ENCODE results near the gene MTG1.

MTG1 gene

GRCh38 chr10:133394064-133394663, at the start of gene MTG1:
Gene MTG1, plus strand, starts transcription at chr10:133394157. Its CDS starts 64 bp downstream, at chr10:133394221.
- H3K27ac Mint-ChIP-seq, result peak within 1 kb of the TSS; percentile 90
- H3K36me3 Mint-ChIP-seq (ENCODE audit: low read depth), result peaks cover 35% of the 10 kb centered on the region
- DNase-seq (ENCODE audit: low spot score), result peak; percentile 94
- H3K4me1 Mint-ChIP-seq (ENCODE audit: low read depth), result peaks cover 35% of the 10 kb centered on the region
- H3K9me3 Mint-ChIP-seq, result no peaks in the 10 kb centered on the region
- H3K4me3 Mint-ChIP-seq, result peak within 1 kb of the TSS; percentile 94
- no peaks in the 10 kb centered on the region for H3K27me3 Mint-ChIP-seq (ENCODE audit: low read depth)

- Mint-ChIP-seq H3K4me3 (no peak overlapping the region), H3K4me1 (ENCODE audit: low read depth) (peaks cover 3% of the 10 kb centered on the region), H3K9me3 (no peaks in the 10 kb centered on the region), H3K27ac (no peak overlapping the region), H3K27me3 (ENCODE audit: low read depth) (peaks cover 9% of the 10 kb centered on the region), H3K36me3 (ENCODE audit: low read depth) (no peaks in the 10 kb centered on the region)
- DNase-seq (ENCODE audit: low spot score), result no peak
Measured at GRCh38 chr10:133344236-133344635, 49.7 kb upstream of the MTG1 start.

GRCh38 chr10:133346413-133346812, 47.5 kb upstream of the MTG1 start:
- peaks cover 9% of the 10 kb centered on the region for H3K27me3 Mint-ChIP-seq (ENCODE audit: low read depth)
- no peak overlapping the region for H3K27ac Mint-ChIP-seq
- no peak for DNase-seq (ENCODE audit: low spot score)
- H3K4me3 Mint-ChIP-seq, result no peak overlapping the region
- H3K36me3 Mint-ChIP-seq (ENCODE audit: low read depth), result no peaks in the 10 kb centered on the region
- peaks cover 3% of the 10 kb centered on the region for H3K4me1 Mint-ChIP-seq (ENCODE audit: low read depth)
- no peaks in the 10 kb centered on the region for H3K9me3 Mint-ChIP-seq

GRCh38 chr10:133347710-133348517, 46.0 kb upstream of the MTG1 start:
- H3K36me3 Mint-ChIP-seq (ENCODE audit: low read depth), result no peaks in the 10 kb centered on the region
- H3K4me3 Mint-ChIP-seq, result no peak overlapping the region
- no peak for DNase-seq (ENCODE audit: low spot score)
- H3K27ac Mint-ChIP-seq, result no peak overlapping the region
- no peaks in the 10 kb centered on the region for H3K9me3 Mint-ChIP-seq
- H3K4me1 Mint-ChIP-seq (ENCODE audit: low read depth), result peaks cover 3% of the 10 kb centered on the region
- peaks cover 3% of the 10 kb centered on the region for H3K27me3 Mint-ChIP-seq (ENCODE audit: low read depth)

- H3K4me1 Mint-ChIP-seq (ENCODE audit: low read depth), result no peaks in the 10 kb centered on the region
- no peaks in the 10 kb centered on the region for H3K9me3 Mint-ChIP-seq
- no peaks in the 10 kb centered on the region for H3K36me3 Mint-ChIP-seq (ENCODE audit: low read depth)
- no peak overlapping the region for H3K4me3 Mint-ChIP-seq
- peaks cover 3% of the 10 kb centered on the region for H3K27me3 Mint-ChIP-seq (ENCODE audit: low read depth)
- DNase-seq (ENCODE audit: low spot score), result no peak
- no peak overlapping the region for H3K27ac Mint-ChIP-seq
Measured at GRCh38 chr10:133349160-133349568, 44.8 kb upstream of the MTG1 start.

GRCh38 chr10:133349577-133350011, 44.4 kb upstream of the MTG1 start:
- H3K9me3 Mint-ChIP-seq, result no peaks in the 10 kb centered on the region
- no peaks in the 10 kb centered on the region for H3K4me1 Mint-ChIP-seq (ENCODE audit: low read depth)
- no peak overlapping the region for H3K4me3 Mint-ChIP-seq
- H3K27ac Mint-ChIP-seq, result no peak overlapping the region
- peaks cover 3% of the 10 kb centered on the region for H3K27me3 Mint-ChIP-seq (ENCODE audit: low read depth)
- no peaks in the 10 kb centered on the region for H3K36me3 Mint-ChIP-seq (ENCODE audit: low read depth)
- DNase-seq (ENCODE audit: low spot score), result no peak

GRCh38 chr10:133350283-133350949, 43.5 kb upstream of the MTG1 start:
- no peak overlapping the region for H3K4me3 Mint-ChIP-seq
- H3K27ac Mint-ChIP-seq, result no peak overlapping the region
- H3K36me3 Mint-ChIP-seq (ENCODE audit: low read depth), result no peaks in the 10 kb centered on the region
- H3K27me3 Mint-ChIP-seq (ENCODE audit: low read depth), result no peaks in the 10 kb centered on the region
- no peaks in the 10 kb centered on the region for H3K4me1 Mint-ChIP-seq (ENCODE audit: low read depth)
- no peaks in the 10 kb centered on the region for H3K9me3 Mint-ChIP-seq
- DNase-seq (ENCODE audit: low spot score), result no peak

- no peak overlapping the region for H3K4me3 Mint-ChIP-seq
- no peaks in the 10 kb centered on the region for H3K9me3 Mint-ChIP-seq
- DNase-seq (ENCODE audit: low spot score), result no peak
- no peaks in the 10 kb centered on the region for H3K4me1 Mint-ChIP-seq (ENCODE audit: low read depth)
- no peaks in the 10 kb centered on the region for H3K36me3 Mint-ChIP-seq (ENCODE audit: low read depth)
- H3K27ac Mint-ChIP-seq, result no peak overlapping the region
- H3K27me3 Mint-ChIP-seq (ENCODE audit: low read depth), result no peaks in the 10 kb centered on the region
Measured at GRCh38 chr10:133350950-133351329, 43.0 kb upstream of the MTG1 start.

GRCh38 chr10:133351408-133352318, 42.3 kb upstream of the MTG1 start:
- no peak for DNase-seq (ENCODE audit: low spot score)
- H3K36me3 Mint-ChIP-seq (ENCODE audit: low read depth), result no peaks in the 10 kb centered on the region
- no peaks in the 10 kb centered on the region for H3K9me3 Mint-ChIP-seq
- H3K4me1 Mint-ChIP-seq (ENCODE audit: low read depth), result no peaks in the 10 kb centered on the region
- no peaks in the 10 kb centered on the region for H3K27me3 Mint-ChIP-seq (ENCODE audit: low read depth)
- no peak overlapping the region for H3K4me3 Mint-ChIP-seq
- H3K27ac Mint-ChIP-seq, result no peak overlapping the region

GRCh38 chr10:133353202-133353959, 40.6 kb upstream of the MTG1 start:
- Mint-ChIP-seq H3K27me3 (ENCODE audit: low read depth) (no peaks in the 10 kb centered on the region), H3K36me3 (ENCODE audit: low read depth) (no peaks in the 10 kb centered on the region), H3K4me3 (no peak overlapping the region), H3K4me1 (ENCODE audit: low read depth) (no peaks in the 10 kb centered on the region), H3K27ac (no peak overlapping the region), H3K9me3 (no peaks in the 10 kb centered on the region)
- DNase-seq (ENCODE audit: low spot score), result no peak

- Mint-ChIP-seq H3K4me3 (no peak overlapping the region), H3K27ac (no peak overlapping the region), H3K9me3 (no peaks in the 10 kb centered on the region), H3K4me1 (ENCODE audit: low read depth) (no peaks in the 10 kb centered on the region), H3K27me3 (ENCODE audit: low read depth) (no peaks in the 10 kb centered on the region), H3K36me3 (ENCODE audit: low read depth) (no peaks in the 10 kb centered on the region)
- no peak for DNase-seq (ENCODE audit: low spot score)
Measured at GRCh38 chr10:133353988-133354605, 39.9 kb upstream of the MTG1 start.

GRCh38 chr10:133354672-133355240, 39.2 kb upstream of the MTG1 start:
- Mint-ChIP-seq H3K36me3 (ENCODE audit: low read depth) (no peaks in the 10 kb centered on the region), H3K27me3 (ENCODE audit: low read depth) (no peaks in the 10 kb centered on the region), H3K4me3 (no peak overlapping the region), H3K9me3 (no peaks in the 10 kb centered on the region), H3K27ac (no peak overlapping the region), H3K4me1 (ENCODE audit: low read depth) (no peaks in the 10 kb centered on the region)
- DNase-seq (ENCODE audit: low spot score), result no peak

All from T-helper 2 cell treated with Interferon-gamma antibody and Interleukin-4, amounts not matched to agents 5 μg/mL and 100 μg/mL, for 36 hours (primary cell).